K562 (cell line): ENCODE measurements around the gene CFAP54. TPM values are rescaled to one million over a fixed set of nuclear protein-coding genes. Genes with fewer than 3 reads are reported as not detected.

Experiments
- ATAC-seq: fragments of 200-7000 bp; cut with Tn5 transposase; 3 replicates; pipeline ENCODE4 v1.9.1; 2020; ENCODE audit warnings: moderate library complexity
- BruUV-seq: library from RNA; stranded (reverse); fragments of 400-500 nt; replicated peaks from 2 replicates; lab custom pipeline; 2021; lab: Mats Ljungman, UMichigan
- CTCF ChIA-PET: fragments of 300-600 bp; formaldehyde crosslinking; extraction: SDS; loops from one replicate; lab custom pipeline; 2021; ENCODE audit warnings: low intra/inter-chr PET ratio; lab: Yijun Ruan, JAX
- POLR2A ChIA-PET: fragments of 300-600, 350-650 bp; sonication (Branson Sonifier 250); formaldehyde crosslinking; extraction: SDS; loops from one replicate; lab custom pipeline; 2021; ENCODE audit warnings: antibody characterized with exemption, inconsistent platforms; lab: Yijun Ruan, JAX
- DNase-seq, 4 experiments: peaks; one replicate each; pipeline versions ENCODE4 v3.0.0 to v3.0.0-alpha.2; 2011 to 2018; ENCODE audit warnings: low spot score in 3 of 4, mixed read lengths in 3 of 4; ENCODE audit errors: extremely low read depth in 1 of 4
- FAIRE-seq: peaks from 2 replicates; lab custom pipeline; 2011; peaks lifted over from hg19 to GRCh38; lab: Jason Lieb, UNC
- H2AFZ ChIP-seq: 2 replicates; pipeline ENCODE4 v1.6.0; 2011; ENCODE audit warnings: low read depth, low read length, control low read depth, inconsistent platforms
- H3K27ac ChIP-seq: fragments of 200-600 bp; 3 replicates; pipeline ENCODE4 v1.8.0; 2011; ENCODE audit warnings: low read depth, mild to moderate bottlenecking, control low read depth, inconsistent platforms, low read length, moderate library complexity, mixed read lengths; ENCODE audit errors: extremely low read depth
- H3K27me3 ChIP-seq, 2 experiments: fragments of 300-600 bp in 1 of 2; 2 replicates in 1 of 2; 3 replicates in 1 of 2; pipeline versions ENCODE4 v1.6.0 to v1.8.0; 2011; ENCODE audit warnings: inconsistent platforms in 2 of 2, low read length in 2 of 2, mild to moderate bottlenecking in 1 of 2, mixed read lengths in 1 of 2, moderate library complexity in 1 of 2; ENCODE audit not compliant: control insufficient read depth in 2 of 2, insufficient read depth in 2 of 2
- H3K36me3 ChIP-seq: fragments of 300-600 bp; 3 replicates; pipeline ENCODE4 v1.8.0; 2011; ENCODE audit warnings: mild to moderate bottlenecking, low read length, inconsistent platforms; ENCODE audit not compliant: control insufficient read depth, insufficient read depth
- H3K4me1 ChIP-seq, 2 experiments: fragments of 200-600 bp in 1 of 2; replicated peaks in 1 of 2; 2 replicates in 1 of 2; 3 replicates in 1 of 2; pipeline versions ENCODE4 v1.5.1 to v1.8.0; 2011; ENCODE audit warnings: inconsistent platforms in 2 of 2, low read length in 2 of 2, mild to moderate bottlenecking in 1 of 2, mixed read lengths in 1 of 2, moderate library complexity in 1 of 2; ENCODE audit not compliant: control insufficient read depth in 2 of 2, insufficient read depth in 2 of 2
- H3K4me2 ChIP-seq: 2 replicates; pipeline ENCODE4 v1.6.1; 2011; ENCODE audit warnings: low read length, control low read depth, inconsistent platforms, mixed read lengths; ENCODE audit not compliant: insufficient read depth
- H3K4me3 ChIP-seq: fragments of 200-600 bp; sonication (generic), shearing (Covaris generic); 2 replicates; pipeline ENCODE4 v1.5.1; 2016; ENCODE audit warnings: control low read depth, inconsistent platforms
- H3K79me2 ChIP-seq: fragments of 200-600 bp; 3 replicates; pipeline ENCODE4 v1.8.0; 2011; ENCODE audit warnings: low read length, inconsistent platforms; ENCODE audit not compliant: control insufficient read depth, insufficient read depth
- H3K9ac ChIP-seq, 2 experiments: 2 replicates each; pipeline versions ENCODE4 v1.6.0 to v1.6.1; 2011; ENCODE audit warnings: low read depth in 2 of 2, low read length in 2 of 2, control low read depth in 1 of 2, inconsistent platforms in 1 of 2, mild to moderate bottlenecking in 1 of 2, mixed read lengths in 1 of 2; ENCODE audit not compliant: insufficient read depth in 1 of 2
- H3K9me1 ChIP-seq: one replicate; pipeline ENCODE4 v1.6.0; 2011; ENCODE audit warnings: inconsistent platforms, mild to moderate bottlenecking, low read length, moderate library complexity; ENCODE audit not compliant: control insufficient read depth, insufficient read depth
- H3K9me3 ChIP-seq: replicated peaks from 2 replicates; pipeline ENCODE4 v1.5.1; 2011; ENCODE audit warnings: low read depth, low read length, inconsistent platforms; ENCODE audit not compliant: control insufficient read depth, insufficient read depth
- H4K20me1 ChIP-seq: replicated peaks from 2 replicates; pipeline ENCODE4 v1.6.1; 2011; ENCODE audit warnings: low read length, inconsistent platforms, mixed read lengths; ENCODE audit not compliant: control insufficient read depth, insufficient read depth
- CBX5 ChIP-seq: IDR thresholded peaks from 2 replicates; pipeline ENCODE4 v1.6.1; 2014; ENCODE audit warnings: low read depth, borderline replicate concordance
- CTCFL ChIP-seq: IDR thresholded peaks from 2 replicates; pipeline ENCODE4 v1.6.1; 2011; ENCODE audit warnings: borderline replicate concordance, low read depth, mild to moderate bottlenecking, moderate library complexity, low read length; ENCODE audit not compliant: insufficient read depth, poor library complexity, severe bottlenecking
- HNRNPLL ChIP-seq: fragments of 200-400 bp; formaldehyde crosslinking; IDR thresholded peaks from 2 replicates; pipeline ENCODE4 v1.6.1; 2017; ENCODE audit warnings: low read length, low read depth, mild to moderate bottlenecking; ENCODE audit not compliant: poor library complexity, severe bottlenecking
- NBN ChIP-seq: fragments of 450-650 bp; IDR thresholded peaks from 2 replicates; pipeline ENCODE4 v1.6.1; 2016; ENCODE audit warnings: low read depth, mild to moderate bottlenecking
- TAF9B ChIP-seq: fragments of 450-650 bp; IDR thresholded peaks from 2 replicates; pipeline ENCODE4 v1.6.1; 2018; ENCODE audit warnings: mild to moderate bottlenecking; ENCODE audit not compliant: partially characterized antibody
- TSHZ1 ChIP-seq: fragments of 250-450 bp; sonication (Bioruptor Pico); IDR thresholded peaks from 2 replicates; pipeline ENCODE4 v1.4.0; 2020; ENCODE audit warnings: mild to moderate bottlenecking, moderate library complexity
- ZBTB17 ChIP-seq: fragments of 450-650 bp; formaldehyde crosslinking; IDR thresholded peaks from 2 replicates; pipeline ENCODE4 v1.4.0; 2020; ENCODE audit warnings: mild to moderate bottlenecking
- ZBTB33 ChIP-seq: sonication (generic); formaldehyde crosslinking; IDR thresholded peaks from 2 replicates; pipeline ENCODE4 v1.8.1; 2023; ENCODE audit warnings: mild to moderate bottlenecking, missing genetic modification reagents
- ZNF12 ChIP-seq: sonication (generic); formaldehyde crosslinking; IDR thresholded peaks from 2 replicates; pipeline ENCODE4 v1.4.0; 2020; ENCODE audit warnings: mild to moderate bottlenecking, missing genetic modification reagents
- ZNF133 ChIP-seq: fragments of 250-450 bp; sonication (Bioruptor Pico); IDR thresholded peaks from 2 replicates; pipeline ENCODE4 v1.4.0; 2020; ENCODE audit warnings: mild to moderate bottlenecking
- ZNF551 ChIP-seq: fragments of 250-450 bp; sonication (Bioruptor Pico); IDR thresholded peaks from 2 replicates; pipeline ENCODE4 v1.5.0; 2021; ENCODE audit warnings: mild to moderate bottlenecking, moderate library complexity
- ZNF766 ChIP-seq: fragments of 200-800 bp; sonication (Bioruptor generic); conservative IDR thresholded peaks from 2 replicates; pipeline ENCODE4 v1.6.1; 2016; ENCODE audit warnings: missing genetic modification characterization, missing compliant biosample characterization
- WGBS: fragments of 100-300 bp; shearing (Covaris generic); methylation state at CpG from one replicate; pipeline ENCODE4 v1.1.6; 2016; ENCODE audit warnings: low coverage, mixed read lengths; ENCODE audit not compliant: insufficient coverage; ENCODE audit errors: missing lambda C conversion rate; 5-methylcytosine and 5-hydroxymethylcytosine counted together
- in situ Hi-C: fragments of 300-500 bp; cut with MboI; formaldehyde crosslinking; loops from 4 replicates; pipeline ENCODE4 v1.15.0; 2018; ENCODE audit warnings: inconsistent platforms, mixed read lengths
- intact Hi-C: fragments of 100-400 bp; cut with micrococcal nuclease; formaldehyde crosslinking; loops from 2 replicates; pipeline ENCODE4 v1.14.2; 2022
- polyA plus RNA-seq, 8 experiments: library from polyadenylated mRNA; depleted of rRNA in 4 of 8; stranded (reverse) in 5 of 8; unstranded in 3 of 8; fragments of >200 nt; fragmentation: Nextera tagmentation in 2 of 8; fragmentation: Illumina TruSeq in 1 of 8; extraction: Ambion mirVana in 2 of 8; extraction: Trizol in 1 of 8; gene quantifications; 2 replicates each; pipeline versions ENCODE4 v1.2.1 to v1.2.3, GENCODE V29; 2011 to 2014; ENCODE audit warnings: inconsistent platforms in 1 of 8, missing spikeins in 1 of 8
- total RNA-seq, 7 experiments: library from RNA; depleted of rRNA in 6 of 7; stranded (reverse); fragments of >200 nt in 6 of 7; fragmentation: Illumina TruSeq in 2 of 7; extraction: Trizol in 2 of 7; gene quantifications; 2 replicates each; pipeline versions ENCODE4 v1.2.1 to v1.2.3, GENCODE V29; 2011 to 2021; ENCODE audit warnings: low replicate concordance in 1 of 7
- TF ChIP-seq, protein P1 (sequence below), 2 experiments: fragments of 250-450 bp in 1 of 2; fragments of 450-650 bp in 1 of 2; sonication (Bioruptor Pico) in 1 of 2; IDR thresholded peaks; 2 replicates each; pipeline versions ENCODE4 v1.6.1 to v1.8.0; 2016 to 2021; ENCODE audit warnings: mild to moderate bottlenecking in 2 of 2, moderate library complexity in 2 of 2, missing compliant biosample characterization in 1 of 2, missing genetic modification characterization in 1 of 2

The CFAP54 gene
- total and polyA plus RNA-seq, 9 of the 15 experiments (the other 6 are each of a cell fraction or from before 2014, with no cell fraction given) = 0.03 to 0.23 (median 0.10) TPM; not detected in 3

- Histone ChIP-seq H3K9me1 (no peaks in the 10 kb centered on the region), H3K79me2 (no peaks in the 10 kb centered on the region), H3K4me1 (no peaks in the 10 kb centered on the region; a peak in 1 of 5 replicates), H3K27ac (no peak overlapping the region), H3K27me3 (no peaks in the 10 kb centered on the region), H2AFZ (no peak overlapping the region), H3K9me3 (no peaks in the 10 kb centered on the region), H3K36me3 (no peaks in the 10 kb centered on the region), H4K20me1 (no peaks in the 10 kb centered on the region), H3K4me2 (no peak overlapping the region), H3K4me3 (no peak overlapping the region), H3K9ac (no peak overlapping the region)
- no peak for ATAC-seq
- in situ Hi-C loops (no loop called here), intact Hi-C loops (no loop called here)
- ChIA-PET CTCF (no interaction called here), POLR2A (no interaction called here)
- no peak for FAIRE-seq
- BruUV-seq = no TSS peak
- DNase-seq = no peak
- 53% methylated on average over 4 of the region's 4 CpGs for WGBS
- TF ChIP-seq NBN = no peak
- TF ChIP-seq ZBTB33 (CRISPR knock-in tag) = no peak
- TF ChIP-seq CTCFL = no peak
- TF ChIP-seq ZNF766 = no peak
- no peak for TF ChIP-seq ZBTB17
- no peak for TF ChIP-seq ZNF133 (CRISPR knock-in tag)
- no peak for TF ChIP-seq CBX5
- TF ChIP-seq, protein P1, sequence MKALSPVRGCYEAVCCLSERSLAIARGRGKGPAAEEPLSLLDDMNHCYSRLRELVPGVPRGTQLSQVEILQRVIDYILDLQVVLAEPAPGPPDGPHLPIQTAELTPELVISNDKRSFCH (CRISPR knock-in tag; IDR thresholded peaks at IDR 0.05) = no peak
- TF ChIP-seq, protein P1 (tag; IDR thresholded peaks at IDR 0.05) = no peak
- no peak for TF ChIP-seq TAF9B
- TF ChIP-seq ZNF551 (CRISPR knock-in tag) = no peak
- no peak for TF ChIP-seq TSHZ1 (CRISPR knock-in tag)
- TF ChIP-seq ZNF12 (CRISPR knock-in tag) = no peak
- TF ChIP-seq HNRNPLL = no peak
These were observed 32.0 kb upstream of the CFAP54 start for GRCh38 chr12:96457191-96457930.
